GM21390 (cell line): Measurements from ENCODE around the gene ODF2.

Experiments used
- ATAC-seq: cut with Tn5 transposase; IDR thresholded peaks from one replicate; pipeline ENCODE4 v1.9.1; 2021; ENCODE audit not compliant: unreplicated experiment

ODF2 gene

DNA sequence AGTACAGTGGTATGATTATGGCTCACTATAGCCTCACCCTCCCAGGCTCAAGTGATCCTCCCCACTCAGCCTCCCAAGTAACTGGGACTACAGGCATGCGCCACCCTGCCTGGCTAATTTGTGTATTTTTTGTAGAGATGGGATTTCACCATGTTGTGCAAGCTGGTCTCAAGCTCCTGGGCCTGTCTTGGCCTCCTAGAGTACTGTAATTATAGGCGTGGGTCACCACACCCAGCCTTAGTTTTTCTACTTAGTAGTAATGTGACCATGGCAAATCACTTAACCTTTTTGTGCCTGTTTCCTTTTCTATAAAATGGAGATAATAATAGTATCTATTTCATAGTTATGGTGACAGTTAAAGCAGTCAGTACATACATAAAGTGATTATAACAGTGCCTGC, 70.9 kb downstream of the ODF2 start:
- no peak for ATAC-seq

DNA sequence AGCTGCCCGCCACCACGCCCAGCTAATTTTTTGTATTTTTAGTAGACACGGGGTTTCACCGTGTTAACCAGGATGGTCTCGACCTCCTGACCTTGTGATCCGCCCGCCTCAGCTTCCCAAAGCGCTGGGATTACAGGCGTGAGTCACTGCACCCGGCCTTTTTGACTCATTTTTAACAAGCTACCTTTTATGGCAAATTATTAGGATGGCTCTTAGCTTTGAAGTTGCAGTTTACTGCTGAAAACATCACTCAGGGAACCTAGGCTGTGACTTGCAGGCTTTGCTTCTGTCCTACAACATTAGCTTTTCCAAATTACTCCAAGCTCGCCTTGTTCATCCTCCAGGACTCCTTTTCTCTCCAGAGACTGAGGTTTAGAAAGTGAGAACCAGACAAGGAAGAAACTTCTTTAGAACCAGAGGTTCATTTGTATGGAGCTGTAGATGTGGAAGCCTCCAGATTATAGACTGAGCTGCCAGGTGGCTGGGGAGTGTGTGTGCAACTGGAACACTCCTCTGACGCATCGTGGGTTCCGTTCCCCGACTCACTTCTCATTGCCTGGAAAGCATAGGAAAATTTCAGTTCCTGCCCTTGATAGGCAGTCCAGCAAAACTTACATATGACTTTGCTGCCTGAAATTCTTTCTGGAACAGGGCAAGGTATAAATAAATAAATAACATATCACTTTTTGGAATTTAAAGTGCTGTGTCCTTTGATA, 72.8 kb downstream of the ODF2 start:
- ATAC-seq = no peak

DNA sequence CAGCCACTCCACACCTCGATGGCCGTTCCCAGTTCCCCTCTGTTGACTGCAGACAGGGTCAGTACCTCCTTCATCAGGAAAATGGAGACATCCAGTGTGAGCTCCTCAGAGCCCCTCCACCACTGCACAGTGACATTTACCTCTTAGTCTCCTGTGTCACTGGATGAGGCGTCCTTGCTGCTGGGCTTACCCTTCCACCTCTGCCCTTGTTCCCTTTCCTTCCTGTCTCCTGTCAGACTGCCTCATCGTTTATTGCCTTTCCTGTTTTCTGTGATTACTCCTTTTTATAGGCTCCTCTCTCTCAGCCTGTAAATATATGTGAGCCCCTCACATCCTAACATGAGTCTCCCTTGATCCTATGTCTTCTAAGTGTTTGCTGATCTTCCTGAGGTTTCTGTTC, 73.4 kb downstream of the ODF2 start:
- no peak for ATAC-seq

DNA sequence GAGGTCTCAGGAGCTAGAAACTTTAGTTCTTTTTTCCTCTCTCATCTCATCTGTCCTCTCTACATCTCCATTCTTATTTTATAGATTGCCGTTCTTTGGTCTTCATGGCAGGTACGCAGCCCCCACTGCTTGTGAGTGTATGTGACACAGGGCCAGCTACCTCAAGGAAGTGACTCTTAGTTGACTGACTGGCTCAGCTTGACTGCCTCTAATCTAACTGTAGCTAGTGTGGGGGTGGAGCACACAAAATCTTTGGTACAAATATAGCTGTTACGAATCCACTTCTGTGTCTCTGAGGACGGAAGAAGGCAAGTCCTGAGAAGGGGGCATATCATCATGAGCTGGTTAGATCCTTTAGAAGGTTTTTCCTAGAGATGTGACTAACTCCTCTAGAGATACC, 76.8 kb downstream of the ODF2 start:
- no peak for ATAC-seq

DNA sequence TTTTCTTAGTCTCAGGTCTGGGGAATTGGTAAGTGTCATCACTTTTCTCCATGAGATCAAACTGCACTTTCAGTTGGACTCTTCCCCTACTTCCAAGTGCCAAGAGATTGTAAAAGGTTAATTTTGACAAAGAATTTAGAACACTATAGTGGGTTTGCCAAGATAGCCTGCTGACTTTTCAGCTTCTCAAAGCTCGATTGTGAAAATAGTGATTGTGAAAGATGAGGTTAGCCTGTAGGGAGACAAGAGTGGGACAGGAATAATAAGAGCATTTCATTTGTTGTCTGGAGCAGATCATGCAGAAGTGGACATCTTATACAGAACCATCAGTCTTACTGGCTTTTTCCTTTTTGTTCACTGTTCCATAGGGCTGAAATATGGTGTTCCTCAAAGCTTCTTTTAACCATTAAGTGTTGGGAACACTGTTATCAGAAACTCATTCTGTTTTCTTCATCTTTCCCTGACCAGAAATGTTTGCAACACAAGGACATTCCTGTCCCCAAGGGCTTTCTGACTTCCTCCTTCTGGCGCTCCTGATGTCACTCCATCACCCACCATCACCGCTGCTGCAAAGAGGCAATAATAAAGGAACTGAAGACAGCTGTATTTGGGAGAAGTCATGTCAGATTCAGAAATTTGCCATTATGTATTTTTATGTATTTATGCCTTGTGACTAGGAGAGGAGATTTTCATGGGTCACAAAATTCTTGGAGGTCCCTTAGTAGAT, 85.0 kb downstream of the ODF2 start:
- no peak for ATAC-seq

DNA sequence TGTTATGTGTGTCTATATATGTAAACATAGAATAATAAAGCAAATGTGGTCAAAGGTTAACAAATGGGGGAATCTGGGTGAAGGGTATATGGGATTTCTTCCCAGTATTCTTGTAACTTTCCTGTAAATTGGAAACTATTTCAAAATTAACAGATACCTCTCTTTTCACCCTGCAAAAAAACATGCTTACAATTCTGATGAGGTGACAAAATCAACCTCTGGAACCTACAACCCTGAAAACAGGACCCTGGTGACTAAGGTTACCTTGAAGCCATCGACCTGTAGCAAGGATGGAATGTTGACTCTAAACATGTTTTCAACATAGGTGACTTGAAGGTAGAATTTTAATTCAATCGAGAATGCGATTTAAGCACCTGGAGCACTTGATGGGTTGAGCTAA, 90.7 kb downstream of the ODF2 start:
- ATAC-seq = no peak

DNA sequence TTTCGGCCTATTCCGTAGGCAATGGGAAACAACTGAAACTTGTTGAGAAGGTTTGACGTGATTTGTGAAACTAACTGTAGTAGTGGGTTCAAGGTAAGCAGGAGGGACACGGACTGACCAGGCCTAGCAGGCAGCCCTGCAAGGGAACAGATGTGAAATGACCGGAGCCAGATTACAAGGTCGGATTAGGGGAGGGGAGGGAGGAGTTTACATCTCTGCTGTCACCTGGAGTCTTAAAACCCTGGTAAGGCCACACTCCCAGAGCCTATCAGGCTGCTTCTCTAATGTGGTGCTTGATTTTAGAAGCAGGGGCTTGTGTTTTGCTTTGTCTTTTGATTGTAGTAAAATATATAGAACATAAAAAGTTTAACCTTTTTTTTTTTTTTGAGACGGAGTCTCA, 93.1 kb downstream of the ODF2 start:
- ATAC-seq = no peak

DNA sequence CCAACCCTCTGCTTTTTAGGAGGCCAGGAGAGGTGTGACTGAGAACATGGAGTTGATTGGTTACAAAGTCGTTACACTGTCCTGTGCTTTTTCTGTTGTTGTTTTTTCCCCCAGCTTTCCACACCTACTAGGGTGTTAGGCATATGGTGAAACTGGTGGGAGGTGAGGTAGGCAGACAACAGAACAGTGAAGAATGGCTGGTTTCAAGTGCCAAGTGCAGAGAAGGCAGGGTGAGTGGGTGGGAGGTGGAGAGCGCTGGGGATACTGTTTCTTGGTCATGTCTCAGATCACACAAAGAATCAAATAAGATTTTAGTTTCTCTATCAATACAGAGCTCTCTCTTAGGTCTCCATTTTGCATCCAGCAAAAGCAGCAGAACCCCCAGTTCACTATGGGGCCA, 94.4 kb downstream of the ODF2 start:
- no peak for ATAC-seq
